GM21717 (cell line): Measurements from ENCODE around the gene ISCA1.
"Not testable (repeated sequence)": the region's sequence is repeated elsewhere in the genome, so short reads cannot be mapped to it uniquely, and the experiment has no call there.

Experiments
- ATAC-seq: cut with Tn5 transposase; IDR thresholded peaks from one replicate; pipeline ENCODE4 v1.9.1; 2021; ENCODE audit warnings: mild to moderate bottlenecking, moderate library complexity; ENCODE audit not compliant: unreplicated experiment

ISCA1 gene

GRCh38 chr9:86282077-86282978 is at the start of gene ISCA1:
TSS of gene ISCA1 (minus strand) at chr9:86282538. CDS start at chr9:86282458, 80 bp downstream.
- peak; percentile 81 for ATAC-seq

GRCh38 chr9:86330186-86330585 is 47.8 kb upstream of the ISCA1 start:
- ATAC-seq: no peak

GRCh38 chr9:86329649-86330048 is 47.3 kb upstream of the ISCA1 start:
- no peak for ATAC-seq

- ATAC-seq: no peak
These were observed 45.8 kb upstream of the ISCA1 start for GRCh38 chr9:86328156-86328555.

- ATAC-seq: no peak
These were observed 44.2 kb upstream of the ISCA1 start for GRCh38 chr9:86326536-86326935.

GRCh38 chr9:86324901-86325300 is 42.6 kb upstream of the ISCA1 start:
- ATAC-seq: no peak

GRCh38 chr9:86324308-86324707 is 42.0 kb upstream of the ISCA1 start:
- ATAC-seq: no peak

GRCh38 chr9:86322973-86323644 is 40.8 kb upstream of the ISCA1 start:
- ATAC-seq: no peak

- no peak for ATAC-seq
These were observed 39.0 kb upstream of the ISCA1 start for GRCh38 chr9:86321373-86321772.

- no peak for ATAC-seq
These were observed 35.8 kb upstream of the ISCA1 start for GRCh38 chr9:86318187-86318586.

GRCh38 chr9:86315078-86315477 is 32.7 kb upstream of the ISCA1 start:
- no peak for ATAC-seq

GRCh38 chr9:86312959-86313358 is 30.6 kb upstream of the ISCA1 start:
- not testable (repeated sequence) for ATAC-seq

GRCh38 chr9:86308687-86309086 is 26.3 kb upstream of the ISCA1 start:
- no peak for ATAC-seq

- ATAC-seq: no peak
These were observed 21.9 kb upstream of the ISCA1 start for GRCh38 chr9:86304236-86304730.

- ATAC-seq: no peak
These were observed 21.1 kb upstream of the ISCA1 start for GRCh38 chr9:86303316-86303975.

GRCh38 chr9:86301686-86302085 is 19.3 kb upstream of the ISCA1 start:
- no peak for ATAC-seq

GRCh38 chr9:86300701-86301100 is 18.4 kb upstream of the ISCA1 start:
- no peak for ATAC-seq

GRCh38 chr9:86298873-86299272 is 16.5 kb upstream of the ISCA1 start:
- ATAC-seq: no peak

- not testable (repeated sequence) for ATAC-seq
These were observed 8.0 kb upstream of the ISCA1 start for GRCh38 chr9:86290341-86290740.

GRCh38 chr9:86288499-86289198 is 6.3 kb upstream of the ISCA1 start:
- no peak for ATAC-seq

GRCh38 chr9:86287013-86287412 is 4.7 kb upstream of the ISCA1 start:
- ATAC-seq: no peak
